Keratinocyte (primary cell): ENCODE measurements around the gene SLC38A3. TPM values are rescaled to one million over a fixed set of nuclear protein-coding genes. Genes with fewer than 3 reads are reported as not detected.

Experiments used
- DNase-seq: peaks from one replicate; pipeline ENCODE4 v3.0.0-alpha.2; 2011; ENCODE audit warnings: low read depth, missing footprints, low spot score
- FAIRE-seq: peaks from 2 replicates; lab custom pipeline; 2011; peaks lifted over from hg19 to GRCh38; lab: Jason Lieb, UNC
- H2AFZ ChIP-seq: 2 replicates; pipeline ENCODE4 v1.6.0; 2012; ENCODE audit warnings: low read length, control low read depth, inconsistent platforms; ENCODE audit not compliant: control insufficient read depth
- H3K27ac ChIP-seq: 2 replicates; pipeline ENCODE4 v1.5.1; 2011; ENCODE audit warnings: low read length; ENCODE audit not compliant: control insufficient read depth, insufficient read depth
- H3K27me3 ChIP-seq: 3 replicates; pipeline ENCODE4 v1.6.0; 2011; ENCODE audit warnings: low read length; ENCODE audit not compliant: control insufficient read depth, insufficient read depth; ENCODE audit errors: extremely low read depth
- H3K36me3 ChIP-seq, 2 experiments: 2 replicates in 1 of 2; 3 replicates in 1 of 2; pipeline ENCODE4 v1.5.1; 2011; ENCODE audit warnings: low read length in 2 of 2, mild to moderate bottlenecking in 1 of 2; ENCODE audit not compliant: control insufficient read depth in 2 of 2, insufficient read depth in 2 of 2; ENCODE audit errors: extremely low read depth in 1 of 2
- H3K4me1 ChIP-seq: 3 replicates; pipeline ENCODE4 v1.5.1; 2011; ENCODE audit warnings: low read length; ENCODE audit not compliant: control insufficient read depth, insufficient read depth; ENCODE audit errors: extremely low read depth
- H3K4me2 ChIP-seq: 3 replicates; pipeline ENCODE4 v1.6.0; 2011; ENCODE audit warnings: low read depth, low read length; ENCODE audit not compliant: control insufficient read depth, insufficient read depth; ENCODE audit errors: extremely low read depth
- H3K4me3 ChIP-seq, 3 experiments: fragments of 200-600 bp in 1 of 3; sonication (generic) in 1 of 3; 2 replicates in 2 of 3; 3 replicates in 1 of 3; pipeline ENCODE4 v1.5.1; 2011 to 2016; ENCODE audit warnings: low read length in 3 of 3, mild to moderate bottlenecking in 3 of 3, control low read depth in 2 of 3, inconsistent platforms in 1 of 3, low read depth in 1 of 3, mixed read lengths in 1 of 3, mixed run types in 1 of 3, moderate library complexity in 1 of 3; ENCODE audit not compliant: control insufficient read depth in 2 of 3, insufficient read depth in 2 of 3; ENCODE audit errors: extremely low read depth in 1 of 3
- H3K79me2 ChIP-seq: 2 replicates; pipeline ENCODE4 v1.6.0; 2012; ENCODE audit warnings: low read length; ENCODE audit not compliant: control insufficient read depth, insufficient read depth
- H3K9ac ChIP-seq: 3 replicates; pipeline ENCODE4 v1.6.0; 2011; ENCODE audit warnings: low read length; ENCODE audit not compliant: control insufficient read depth, insufficient read depth; ENCODE audit errors: extremely low read depth
- H3K9me1 ChIP-seq: 3 replicates; pipeline ENCODE4 v1.6.0; 2011; ENCODE audit warnings: low read length; ENCODE audit not compliant: control insufficient read depth, insufficient read depth; ENCODE audit errors: extremely low read depth
- H3K9me3 ChIP-seq: 2 replicates; pipeline ENCODE4 v1.5.1; 2012; ENCODE audit warnings: low read depth, low read length; ENCODE audit not compliant: control insufficient read depth
- H4K20me1 ChIP-seq: 3 replicates; pipeline ENCODE4 v1.6.0; 2011; ENCODE audit warnings: low read length; ENCODE audit not compliant: control insufficient read depth, insufficient read depth; ENCODE audit errors: extremely low read depth
- CTCF ChIP-seq, 3 experiments: IDR thresholded peaks in 1 of 3; conservative IDR thresholded peaks in 1 of 3; optimal IDR thresholded peaks in 1 of 3; 2 replicates in 2 of 3; 3 replicates in 1 of 3; pipeline versions ENCODE3 to v1.5.1; 2011; ENCODE audit warnings: low read length in 3 of 3, mild to moderate bottlenecking in 3 of 3, moderate library complexity in 2 of 3, control low read depth in 1 of 3, inconsistent platforms in 1 of 3; ENCODE audit not compliant: insufficient read depth in 2 of 3; ENCODE audit errors: extremely low read depth in 1 of 3
- EZH2 ChIP-seq: IDR thresholded peaks from one replicate; pipeline ENCODE4 v1.6.1; 2012; ENCODE audit warnings: inconsistent platforms, mild to moderate bottlenecking, low read length, moderate library complexity
- dilution Hi-C: fragments of 300-500 bp; cut with MboI; formaldehyde crosslinking; loops from one replicate; pipeline ENCODE4 v1.7.0; 2020; ENCODE audit warnings: low sequenced_read_pairs; ENCODE audit not compliant: extremely low pct_ligation_motif_present
- polyA plus RNA-seq, 5 experiments: library from polyadenylated mRNA; depleted of rRNA in 3 of 5; stranded (reverse) in 3 of 5; stranded (forward) in 1 of 5; unstranded in 1 of 5; fragments of >200 nt; gene quantifications; 1 replicate in 1 of 5; 2 replicates in 3 of 5; 3 replicates in 1 of 5; pipeline versions ENCODE4 v1.2.1 to v1.2.3, GENCODE V29; 2011 to 2012; ENCODE audit warnings: missing spikeins in 2 of 5, low read depth in 1 of 5, low replicate concordance in 1 of 5

SLC38A3 gene
- polyA plus RNA-seq, 1 donor (not counting 4 experiments of a cell fraction or from before 2014, with no cell fraction given), result not detected

- FAIRE-seq (no peak), DNase-seq (no peak)
- Histone ChIP-seq H3K27me3 (no peaks in the 10 kb centered on the region), H2AFZ (no peak overlapping the region), H3K4me1 (no peaks in the 10 kb centered on the region), H3K27ac (no peak overlapping the region), H3K4me2 (no peak overlapping the region), H3K9ac (no peak overlapping the region), H4K20me1 (peaks cover 11% of the 10 kb centered on the region), H3K9me3 (no peaks in the 10 kb centered on the region), H3K79me2 (peaks cover 13% of the 10 kb centered on the region), H3K36me3 (peaks cover 47 to 50% of the 10 kb centered on the region in 2 experiments), H3K9me1 (no peaks in the 10 kb centered on the region), H3K4me3 (no peak overlapping the region)
- TF ChIP-seq CTCF (optimal IDR thresholded peaks at IDR 0.05 in 1 of 3, IDR thresholded peaks at IDR 0.05 in 1 of 3, conservative IDR thresholded peaks at IDR 0.05 in 1 of 3; ENCODE audit: extremely low read depth in 1 of 3, insufficient read depth in 2 of 3, low read length in 3 of 3) (no peak), EZH2 (no peak)
- dilution Hi-C loops, result no loop called here
Measured at GRCh38 chr3:50177346-50177745, 27.7 kb upstream of the SLC38A3 start.

GRCh38 chr3:50179710-50180109 lies 25.4 kb upstream of the SLC38A3 start:
- dilution Hi-C loops, result no loop called here
- Histone ChIP-seq H3K4me2 (no peak overlapping the region), H3K27ac (no peak overlapping the region), H3K27me3 (no peaks in the 10 kb centered on the region), H3K36me3 (peaks cover 53 to 54% of the 10 kb centered on the region in 2 experiments), H2AFZ (no peak overlapping the region), H3K4me1 (no peaks in the 10 kb centered on the region), H3K9me3 (no peaks in the 10 kb centered on the region), H4K20me1 (peaks cover 10% of the 10 kb centered on the region), H3K9me1 (no peaks in the 10 kb centered on the region), H3K9ac (no peak overlapping the region), H3K79me2 (peaks cover 4% of the 10 kb centered on the region), H3K4me3 (no peak overlapping the region)
- DNase-seq (no peak), FAIRE-seq (no peak)
- TF ChIP-seq EZH2, result no peak
- TF ChIP-seq CTCF (optimal IDR thresholded peaks at IDR 0.05 in 1 of 3, IDR thresholded peaks at IDR 0.05 in 1 of 3, conservative IDR thresholded peaks at IDR 0.05 in 1 of 3; ENCODE audit: extremely low read depth in 1 of 3, insufficient read depth in 2 of 3, low read length in 3 of 3), result no peak
